ENCODE data around the gene SMCP.

GRCh38 chr1:152878042-152878441, at the start of gene SMCP:
- TF ChIP-seq CTCF (IDR thresholded peaks at IDR 0.05) = no peak
- TF ChIP-seq POLR2AphosphoS5 (IDR thresholded peaks at IDR 0.05) = no peak
